ENCODE results near the gene CHPF. TPM values are rescaled to one million over a fixed set of nuclear protein-coding genes. Genes with fewer than 3 reads are reported as not detected.

Gene CHPF
- total RNA-seq: 192 and 214 TPM in 2 replicates

GRCh38 chr2:219543596-219544358, at the start of gene CHPF, which contains the start of gene TMEM198:
TSS of gene CHPF (minus strand) at chr2:219543809. CDS start at chr2:219543538, 271 bp downstream.
TSS of gene TMEM198 (plus strand) at chr2:219544028. CDS start at chr2:219544728, 700 bp downstream.

GRCh38 chr2:219572237-219573001, 28.8 kb upstream of the CHPF start, which contains the start of gene INHA:
TSS of gene INHA (plus strand) at chr2:219572310. CDS start at chr2:219572375, 65 bp downstream.

DNA sequence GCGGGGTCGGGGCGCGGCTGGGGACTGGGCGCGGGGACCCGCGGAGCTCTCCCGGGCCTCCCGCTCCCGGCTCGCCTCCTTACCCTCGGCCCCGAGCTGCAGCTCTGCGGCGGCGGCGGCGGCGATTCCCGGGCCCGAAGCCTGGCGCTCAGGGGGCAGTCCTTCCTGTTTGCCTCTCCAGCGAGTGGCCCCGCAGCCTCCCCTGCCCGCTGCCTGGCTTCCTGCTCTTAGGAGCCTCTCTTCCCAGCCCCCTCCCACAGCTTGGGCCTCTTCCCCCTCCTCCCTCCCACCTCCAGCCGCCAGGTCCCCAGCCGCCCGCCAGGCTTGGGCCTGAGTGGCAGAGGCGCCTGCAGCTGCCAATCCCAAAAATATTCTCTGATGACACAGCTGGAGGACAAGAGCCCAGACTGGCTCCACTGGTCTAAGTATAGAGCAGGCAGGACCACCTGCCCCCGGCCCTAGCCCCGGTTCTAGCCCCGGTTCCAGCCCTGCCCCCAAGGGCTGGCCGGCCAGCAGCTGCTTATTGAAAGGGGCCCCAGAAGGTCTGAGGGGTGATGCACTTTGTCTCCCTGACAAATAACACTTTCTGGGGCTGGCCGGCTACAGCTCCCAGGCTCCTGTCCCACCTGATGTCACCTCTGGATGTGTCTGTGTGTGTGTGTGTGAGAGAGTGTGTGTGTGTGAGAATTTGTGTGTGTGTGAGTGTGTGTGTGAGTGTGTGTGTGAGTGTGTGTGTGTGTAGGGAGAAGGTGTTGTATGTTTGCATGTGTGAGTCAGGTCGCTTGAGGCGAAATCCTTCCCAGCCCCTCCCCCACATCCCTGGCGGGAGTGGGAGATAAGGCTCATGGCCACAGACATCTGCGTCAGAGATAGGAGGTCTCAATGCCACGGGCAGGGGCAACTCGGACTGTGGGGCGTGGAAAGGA, 28.0 kb upstream of the CHPF start, which contains the start of gene OBSL1:
Gene OBSL1 (minus strand): TSS at position 229 of the 926 bp plus-strand sequence. CDS start 307 bp downstream, outside the sequence.

GRCh38 chr2:219514196-219514761, 29.3 kb downstream of the CHPF start, which contains the start of gene ASIC4:
TSS of gene ASIC4 (plus strand) at chr2:219514482. CDS start at chr2:219514725, 243 bp downstream.

DNA sequence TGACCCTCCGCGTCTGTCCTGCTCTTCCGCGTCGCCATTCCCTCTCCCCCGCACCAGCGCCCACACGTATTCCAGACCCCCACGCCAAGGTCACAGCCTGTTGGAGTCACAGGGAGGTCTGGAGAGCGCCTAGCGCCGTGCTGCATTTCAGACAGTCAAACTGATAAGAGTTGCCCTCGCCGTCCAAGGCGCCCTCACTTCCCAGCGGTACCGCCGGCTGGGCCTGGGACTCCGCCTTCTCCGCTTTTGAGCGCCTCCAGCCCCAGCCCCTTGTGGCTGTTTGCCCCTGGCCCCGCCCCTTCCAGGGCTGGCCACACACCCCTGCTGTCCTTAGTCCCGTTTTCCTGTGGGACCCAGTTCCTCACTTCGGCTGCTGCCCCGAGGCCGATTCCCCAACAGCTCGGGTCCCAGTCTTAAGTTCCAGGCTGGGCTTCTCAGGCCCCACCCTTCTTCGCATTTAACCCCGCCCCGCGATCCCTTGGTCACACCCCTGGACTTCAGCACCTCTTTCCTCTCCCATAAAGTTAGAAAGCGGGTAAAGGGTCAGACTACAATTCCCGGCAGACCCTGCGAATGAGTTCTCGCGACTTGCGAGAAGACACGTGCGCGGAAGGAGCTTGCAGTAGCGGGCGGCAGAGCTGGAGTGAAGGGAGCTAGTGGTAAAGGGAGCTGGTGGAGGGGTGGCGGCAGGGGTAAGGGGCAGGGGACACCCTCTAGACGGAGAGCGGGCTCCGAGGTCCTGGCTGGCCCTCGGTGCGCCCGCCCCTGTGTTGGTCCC, 45.1 kb downstream of the CHPF start, which contains the start of gene GMPPA:
Gene GMPPA (plus strand): TSS at position 612 of the 778 bp plus-strand sequence. CDS start 1,085 bp downstream, outside the sequence.

Other genes starting within 250 kb of the CHPF start
- 0.36 and 1.9 TPM in 2 replicates for gene PTPRN, start 234.4 kb downstream of the CHPF start, total RNA-seq
- gene RESP18, start 211.1 kb downstream of the CHPF start, total RNA-seq: not detected in 2 replicates
- 78.3 and 89.3 TPM in 2 replicates for gene DNPEP, start 155.9 kb downstream of the CHPF start, total RNA-seq
- 0.32 TPM in 1 of 2 replicates, not detected in the other for gene DES, start 125.4 kb downstream of the CHPF start, total RNA-seq
- 5.2 and 6.8 TPM in 2 replicates for gene SPEG, start 109.0 kb downstream of the CHPF start, total RNA-seq
- 69.7 and 93.9 TPM in 2 replicates for gene GMPPA, start 44.9 kb downstream of the CHPF start, total RNA-seq
- not detected in 2 replicates for gene ASIC4, start 29.3 kb downstream of the CHPF start, total RNA-seq
- 5.4 and 5.8 TPM in 2 replicates for gene TMEM198, start 219 bp upstream of the CHPF start, total RNA-seq
- 63.2 and 64.8 TPM in 2 replicates for gene OBSL1, start 27.7 kb upstream of the CHPF start, total RNA-seq
- not detected in 2 replicates for gene INHA, start 28.5 kb upstream of the CHPF start, total RNA-seq
- 11.3 and 14.6 TPM in 2 replicates for gene STK11IP, start 54.0 kb upstream of the CHPF start, total RNA-seq
- 6.2 and 6.3 TPM in 2 replicates for gene SLC4A3, start 83.8 kb upstream of the CHPF start, total RNA-seq

Data from cardiac atrium fibroblast (primary cell).